NCI-H2196 (cell line): Measurements from ENCODE around the gene SNCB.

Source experiments
- DNase-seq: peaks from one replicate; lab custom pipeline; 2025; ENCODE audit not compliant: unreplicated experiment; lab: John Stamatoyannopoulos, UW

The SNCB gene

GRCh38 chr5:176578391-176578808 is 51.9 kb downstream of the SNCB start:
- no peak for DNase-seq

- no peak for DNase-seq
Measured at GRCh38 chr5:176577312-176578176, 52.8 kb downstream of the SNCB start.

GRCh38 chr5:176575488-176576422 is 54.6 kb downstream of the SNCB start:
- no peak for DNase-seq

- DNase-seq: no peak
Measured at GRCh38 chr5:176575066-176575465, 55.3 kb downstream of the SNCB start.

DNA sequence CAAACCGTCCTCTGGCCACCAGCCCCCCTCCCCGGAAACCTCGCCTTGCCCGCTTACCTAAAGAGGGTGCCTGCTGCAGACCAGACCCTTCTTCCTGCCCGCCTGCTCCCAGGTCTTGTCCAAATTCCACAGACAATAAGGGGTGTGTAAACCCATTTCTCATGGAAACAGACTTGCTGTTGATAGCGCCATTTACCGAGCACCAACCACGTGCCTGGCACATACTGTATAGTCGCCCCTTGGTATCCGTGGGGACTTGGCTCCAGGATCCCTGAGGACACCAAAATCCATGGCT is 56.1 kb downstream of the SNCB start:
- DNase-seq: no peak

DNA sequence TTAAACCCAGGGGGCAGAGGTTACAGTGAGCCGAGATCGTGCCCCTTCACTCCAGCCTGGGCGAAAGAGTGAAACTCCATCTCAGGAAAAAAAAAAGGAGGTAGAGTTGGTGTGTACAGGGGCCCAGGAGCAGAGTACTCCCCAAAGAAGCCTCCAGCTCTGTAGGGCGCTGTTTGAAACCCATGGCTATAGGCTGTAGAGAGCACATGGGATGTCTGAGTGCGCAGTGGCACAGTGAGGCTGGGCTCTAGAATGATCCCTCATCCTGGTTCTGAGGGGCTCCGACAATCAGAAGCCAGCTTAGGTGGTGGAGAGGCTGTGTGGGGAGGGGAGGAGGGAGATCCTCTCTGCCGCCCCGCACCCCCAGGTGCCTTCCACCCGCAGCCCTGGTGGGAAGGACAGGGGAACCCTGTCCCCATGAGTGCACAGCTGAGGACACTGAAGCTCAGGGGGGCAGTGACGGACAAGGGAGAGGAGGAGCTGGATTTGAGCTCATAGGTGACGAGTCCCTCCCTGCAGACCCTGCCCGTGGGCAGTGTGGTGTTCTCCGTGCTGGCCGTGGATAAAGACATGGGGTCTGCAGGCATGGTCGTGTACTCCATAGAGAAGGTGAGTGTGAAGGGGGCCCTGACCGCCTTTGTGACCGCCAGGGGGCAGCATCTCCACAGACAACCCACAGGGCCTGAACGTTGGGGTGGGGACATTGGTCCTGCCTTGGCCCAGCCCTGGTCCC is 56.6 kb downstream of the SNCB start:
- peak; percentile 60 for DNase-seq
